ENCODE results near the gene FKBP9. TPM values are rescaled to one million over a fixed set of nuclear protein-coding genes. Genes with fewer than 3 reads are reported as not detected.

The FKBP9 gene
- total RNA-seq, 1 donor from 2014 or later: 137 TPM

GRCh38 chr7:32928785-32929298 is 28.4 kb upstream of the FKBP9 start:
- H3K4me3 ChIP-seq (ENCODE audit: low read depth, low read length): no peak overlapping the region
- no peak for TF ChIP-seq CTCF (conservative IDR thresholded peaks at IDR 0.05; ENCODE audit: low read depth, low read length)
- no peak for DNase-seq (ENCODE audit: low read depth)

GRCh38 chr7:32929430-32930143 is 27.7 kb upstream of the FKBP9 start:
- H3K4me3 ChIP-seq (ENCODE audit: low read depth, low read length): no peak overlapping the region
- no peak for TF ChIP-seq CTCF (conservative IDR thresholded peaks at IDR 0.05; ENCODE audit: low read depth, low read length)
- no peak for DNase-seq (ENCODE audit: low read depth)

- no peak overlapping the region for H3K4me3 ChIP-seq (ENCODE audit: low read depth, low read length)
- no peak for DNase-seq (ENCODE audit: low read depth)
- TF ChIP-seq CTCF (conservative IDR thresholded peaks at IDR 0.05; ENCODE audit: low read depth, low read length): no peak
These were observed 26.9 kb upstream of the FKBP9 start for GRCh38 chr7:32930378-32930777.

- DNase-seq (ENCODE audit: low read depth): no peak
- no peak overlapping the region for H3K4me3 ChIP-seq (ENCODE audit: low read depth, low read length)
- no peak for TF ChIP-seq CTCF (conservative IDR thresholded peaks at IDR 0.05; ENCODE audit: low read depth, low read length)
These were observed 21.7 kb upstream of the FKBP9 start for GRCh38 chr7:32935558-32935957.

DNA sequence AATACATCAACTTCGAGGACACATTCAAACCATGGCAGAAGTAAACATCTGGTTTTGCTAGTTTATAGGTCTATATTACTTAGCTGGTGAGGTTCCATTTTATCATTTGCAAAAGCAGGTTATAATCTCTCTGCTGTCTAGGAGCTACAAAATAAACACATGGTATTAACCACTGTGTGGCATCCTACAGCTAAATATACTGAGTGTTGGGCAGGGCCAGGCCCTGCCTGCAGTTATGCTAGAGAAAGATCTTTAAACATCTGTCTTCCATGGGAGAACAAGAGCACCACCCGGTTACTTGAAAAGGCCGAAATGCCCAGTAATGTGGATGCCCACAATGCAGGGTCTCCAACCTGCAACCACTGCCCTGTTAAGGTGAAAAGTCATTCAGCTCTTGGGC is 20.6 kb upstream of the FKBP9 start:
- H3K4me3 ChIP-seq (ENCODE audit: low read depth, low read length): no peak overlapping the region
- no peak for DNase-seq (ENCODE audit: low read depth)
- TF ChIP-seq CTCF (conservative IDR thresholded peaks at IDR 0.05; ENCODE audit: low read depth, low read length): no peak

GRCh38 chr7:32937344-32938174 is 19.7 kb upstream of the FKBP9 start:
- DNase-seq (ENCODE audit: low read depth): no peak
- TF ChIP-seq CTCF (conservative IDR thresholded peaks at IDR 0.05; ENCODE audit: low read depth, low read length): no peak
- H3K4me3 ChIP-seq (ENCODE audit: low read depth, low read length): no peak overlapping the region
